Measurements from ENCODE around the gene C1QTNF9.

DNA sequence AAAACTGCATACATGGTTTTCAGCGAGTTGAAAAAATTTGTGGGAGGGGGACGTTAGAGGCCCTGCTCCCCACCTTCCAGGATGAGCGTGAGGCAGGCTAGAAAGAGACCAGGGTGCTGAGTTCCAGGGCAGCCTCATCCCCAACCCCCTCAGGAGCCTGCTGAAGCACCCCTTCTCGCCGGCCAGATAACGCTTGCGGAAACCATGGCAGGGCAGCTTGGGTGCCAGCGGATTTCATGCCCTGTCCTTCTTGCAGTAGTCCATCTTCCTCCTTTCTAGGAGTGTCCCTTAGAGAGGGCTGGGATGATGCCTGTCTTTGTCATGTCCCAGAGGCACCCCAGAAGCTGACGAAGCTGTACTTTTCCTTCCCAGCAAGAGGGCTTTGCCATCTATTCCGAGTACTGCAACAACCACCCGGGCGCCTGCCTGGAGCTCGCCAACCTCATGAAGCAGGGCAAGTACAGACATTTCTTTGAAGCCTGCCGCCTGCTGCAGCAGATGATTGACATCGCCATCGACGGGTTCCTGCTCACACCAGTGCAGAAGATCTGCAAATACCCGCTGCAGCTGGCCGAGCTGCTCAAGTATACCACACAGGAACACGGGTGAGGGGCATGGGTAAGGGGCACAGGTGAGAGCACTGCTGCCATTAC, 19.0 kb upstream of the C1QTNF9 start:
- no peak for TF ChIP-seq POLR2A (IDR thresholded peaks at IDR 0.05)
- TF ChIP-seq, protein P1, sequence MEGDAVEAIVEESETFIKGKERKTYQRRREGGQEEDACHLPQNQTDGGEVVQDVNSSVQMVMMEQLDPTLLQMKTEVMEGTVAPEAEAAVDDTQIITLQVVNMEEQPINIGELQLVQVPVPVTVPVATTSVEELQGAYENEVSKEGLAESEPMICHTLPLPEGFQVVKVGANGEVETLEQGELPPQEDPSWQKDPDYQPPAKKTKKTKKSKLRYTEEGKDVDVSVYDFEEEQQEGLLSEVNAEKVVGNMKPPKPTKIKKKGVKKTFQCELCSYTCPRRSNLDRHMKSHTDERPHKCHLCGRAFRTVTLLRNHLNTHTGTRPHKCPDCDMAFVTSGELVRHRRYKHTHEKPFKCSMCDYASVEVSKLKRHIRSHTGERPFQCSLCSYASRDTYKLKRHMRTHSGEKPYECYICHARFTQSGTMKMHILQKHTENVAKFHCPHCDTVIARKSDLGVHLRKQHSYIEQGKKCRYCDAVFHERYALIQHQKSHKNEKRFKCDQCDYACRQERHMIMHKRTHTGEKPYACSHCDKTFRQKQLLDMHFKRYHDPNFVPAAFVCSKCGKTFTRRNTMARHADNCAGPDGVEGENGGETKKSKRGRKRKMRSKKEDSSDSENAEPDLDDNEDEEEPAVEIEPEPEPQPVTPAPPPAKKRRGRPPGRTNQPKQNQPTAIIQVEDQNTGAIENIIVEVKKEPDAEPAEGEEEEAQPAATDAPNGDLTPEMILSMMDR (IDR thresholded peaks at IDR 0.05) = no peak
